Neural cell (in vitro differentiated cells): ENCODE results near the gene RAB11FIP3. TPM values are rescaled to one million over a fixed set of nuclear protein-coding genes. Genes with fewer than 3 reads are reported as not detected.

ENCODE experiments used
- H2AFZ ChIP-seq: fragments of 200-600, 300-800 bp; sonication (generic), shearing (Covaris generic); 2 replicates; pipeline ENCODE4 v1.6.0; 2014; ENCODE audit warnings: low read depth, mild to moderate bottlenecking, antibody characterized with exemption, low read length, moderate library complexity
- H3F3A ChIP-seq: fragments of 200-600 bp; shearing (Covaris generic); 2 replicates; pipeline ENCODE4 v1.6.1; 2016; ENCODE audit warnings: mild to moderate bottlenecking, moderate library complexity, mixed read lengths, antibody characterized with exemption, low read length; ENCODE audit not compliant: insufficient read depth, poor library complexity, severe bottlenecking
- H3K27ac ChIP-seq: fragments of 200-600, 300-800 bp; sonication (generic), shearing (Covaris generic); 2 replicates; pipeline ENCODE4 v1.5.1; 2014; ENCODE audit warnings: mild to moderate bottlenecking, low read length, moderate library complexity
- H3K27me3 ChIP-seq: fragments of 300-800, 200-600 bp; sonication (generic), shearing (Covaris generic); 2 replicates; pipeline ENCODE4 v1.6.0; 2014; ENCODE audit warnings: mild to moderate bottlenecking, low read depth, low read length, moderate library complexity; ENCODE audit not compliant: insufficient read depth
- H3K36me3 ChIP-seq: fragments of 300-800, 200-600 bp; sonication (generic), shearing (Covaris generic); 2 replicates; pipeline ENCODE4 v1.5.1; 2014; ENCODE audit warnings: mild to moderate bottlenecking, antibody characterized with exemption, low read length, moderate library complexity; ENCODE audit not compliant: insufficient read depth
- H3K4me2 ChIP-seq: fragments of 300-800, 200-600 bp; sonication (generic), shearing (Covaris generic); 2 replicates; pipeline ENCODE4 v1.6.0; 2014; ENCODE audit warnings: mild to moderate bottlenecking, low read length
- H3K4me3 ChIP-seq: fragments of 300-800, 200-600 bp; sonication (generic), shearing (Covaris generic); 2 replicates; pipeline ENCODE4 v1.5.1; 2014; ENCODE audit warnings: mild to moderate bottlenecking, low read length, moderate library complexity
- H3K79me2 ChIP-seq: fragments of 200-600 bp; shearing (Covaris generic); replicated peaks from 2 replicates; pipeline ENCODE4 v1.6.0; 2014; ENCODE audit warnings: mild to moderate bottlenecking, low read length, moderate library complexity; ENCODE audit not compliant: insufficient read depth
- H3K9ac ChIP-seq: fragments of 300-800, 200-600 bp; sonication (generic), shearing (Covaris generic); 2 replicates; pipeline ENCODE4 v1.6.1; 2016; ENCODE audit warnings: mild to moderate bottlenecking, low read length, mixed read lengths
- H3K9me2 ChIP-seq: fragments of 200-600 bp; shearing (Covaris generic); 2 replicates; pipeline ENCODE4 v1.6.1; 2016; ENCODE audit warnings: mild to moderate bottlenecking, low read length, mixed read lengths; ENCODE audit not compliant: insufficient read depth
- H3K9me3 ChIP-seq: fragments of 200-600, 300-800 bp; sonication (generic), shearing (Covaris generic); 2 replicates; pipeline ENCODE4 v1.6.1; 2016; ENCODE audit warnings: mild to moderate bottlenecking, mixed run types, low read length, moderate library complexity, mixed read lengths
- H4K20me1 ChIP-seq: fragments of 200-600 bp; shearing (Covaris generic); 2 replicates; pipeline ENCODE4 v1.6.1; 2016; ENCODE audit warnings: mild to moderate bottlenecking, mixed run types; ENCODE audit not compliant: insufficient read depth
- EP300 ChIP-seq: fragments of 450-650 bp; conservative IDR thresholded peaks from 2 replicates; pipeline ENCODE4 v1.6.1; 2014; ENCODE audit warnings: antibody characterized with exemption, mild to moderate bottlenecking, moderate library complexity; ENCODE audit not compliant: poor library complexity, severe bottlenecking
- EZH2 ChIP-seq: fragments of 200-600, 300-800 bp; shearing (Covaris generic), sonication (generic); IDR thresholded peaks from 2 replicates; pipeline ENCODE4 v1.6.1; 2014; ENCODE audit warnings: antibody characterized with exemption, low read length, borderline replicate concordance, mild to moderate bottlenecking; ENCODE audit not compliant: insufficient read depth, poor library complexity, severe bottlenecking
- MXI1 ChIP-seq: fragments of 450-650 bp; conservative IDR thresholded peaks from 2 replicates; pipeline ENCODE4 v1.6.1; 2014; ENCODE audit warnings: antibody characterized with exemption, mild to moderate bottlenecking; ENCODE audit not compliant: poor library complexity, severe bottlenecking
- POLR2AphosphoS5 ChIP-seq: IDR thresholded peaks from 2 replicates; pipeline ENCODE4 v1.6.1; 2012
- RAD21 ChIP-seq: fragments of 450-650 bp; conservative IDR thresholded peaks from 2 replicates; pipeline ENCODE4 v1.6.1; 2014; ENCODE audit warnings: antibody characterized with exemption, mild to moderate bottlenecking, moderate library complexity
- SMC3 ChIP-seq: fragments of 450-650 bp; conservative IDR thresholded peaks from 2 replicates; pipeline ENCODE4 v1.6.1; 2014; ENCODE audit warnings: antibody characterized with exemption, mild to moderate bottlenecking, moderate library complexity; ENCODE audit not compliant: poor library complexity
- TAF1 ChIP-seq: IDR thresholded peaks from 2 replicates; pipeline ENCODE4 v1.6.1; 2012; ENCODE audit warnings: low read depth
- polyA plus RNA-seq: library from polyadenylated mRNA; depleted of rRNA; stranded (reverse); fragments of >200 nt; gene quantifications from 2 replicates; pipeline ENCODE4 v1.2.3, GENCODE V29; 2014
- TF ChIP-seq, protein P1 (sequence below): fragments of 450-650 bp; IDR thresholded peaks from 2 replicates; pipeline ENCODE4 v1.5.1; 2014; ENCODE audit warnings: antibody characterized with exemption, mild to moderate bottlenecking, moderate library complexity; ENCODE audit not compliant: poor library complexity, severe bottlenecking
- TF ChIP-seq, protein P2 (sequence below): IDR thresholded peaks from 2 replicates; pipeline ENCODE4 v1.6.1; 2012; ENCODE audit warnings: borderline replicate concordance

The RAB11FIP3 gene
- polyA plus RNA-seq, 1 donor from 2014 or later: 55.0 TPM

GRCh38 chr16:379961-380761 is 45.3 kb upstream of the RAB11FIP3 start:
- Histone ChIP-seq H3K27ac (no peak overlapping the region), H3K9ac (peak overlapping the region; percentile 73), H2AFZ (no peak overlapping the region), H3K36me3 (no peaks in the 10 kb centered on the region), H3K9me3 (no peaks in the 10 kb centered on the region), H3K79me2 (peaks cover 6% of the 10 kb centered on the region), H3K9me2 (no peaks in the 10 kb centered on the region), H4K20me1 (peaks cover 4% of the 10 kb centered on the region), H3K27me3 (no peaks in the 10 kb centered on the region), H3K4me2 (no peak overlapping the region), H3F3A (no peaks in the 10 kb centered on the region), H3K4me3 (peak overlapping the region; percentile 95)
- TF ChIP-seq, protein P1, sequence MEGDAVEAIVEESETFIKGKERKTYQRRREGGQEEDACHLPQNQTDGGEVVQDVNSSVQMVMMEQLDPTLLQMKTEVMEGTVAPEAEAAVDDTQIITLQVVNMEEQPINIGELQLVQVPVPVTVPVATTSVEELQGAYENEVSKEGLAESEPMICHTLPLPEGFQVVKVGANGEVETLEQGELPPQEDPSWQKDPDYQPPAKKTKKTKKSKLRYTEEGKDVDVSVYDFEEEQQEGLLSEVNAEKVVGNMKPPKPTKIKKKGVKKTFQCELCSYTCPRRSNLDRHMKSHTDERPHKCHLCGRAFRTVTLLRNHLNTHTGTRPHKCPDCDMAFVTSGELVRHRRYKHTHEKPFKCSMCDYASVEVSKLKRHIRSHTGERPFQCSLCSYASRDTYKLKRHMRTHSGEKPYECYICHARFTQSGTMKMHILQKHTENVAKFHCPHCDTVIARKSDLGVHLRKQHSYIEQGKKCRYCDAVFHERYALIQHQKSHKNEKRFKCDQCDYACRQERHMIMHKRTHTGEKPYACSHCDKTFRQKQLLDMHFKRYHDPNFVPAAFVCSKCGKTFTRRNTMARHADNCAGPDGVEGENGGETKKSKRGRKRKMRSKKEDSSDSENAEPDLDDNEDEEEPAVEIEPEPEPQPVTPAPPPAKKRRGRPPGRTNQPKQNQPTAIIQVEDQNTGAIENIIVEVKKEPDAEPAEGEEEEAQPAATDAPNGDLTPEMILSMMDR: no peak
- TF ChIP-seq SMC3 (no peak), EZH2 (no peak), MXI1 (no peak), EP300 (no peak), POLR2AphosphoS5 (no peak), RAD21 (no peak), TAF1 (no peak)
- TF ChIP-seq, protein P2, sequence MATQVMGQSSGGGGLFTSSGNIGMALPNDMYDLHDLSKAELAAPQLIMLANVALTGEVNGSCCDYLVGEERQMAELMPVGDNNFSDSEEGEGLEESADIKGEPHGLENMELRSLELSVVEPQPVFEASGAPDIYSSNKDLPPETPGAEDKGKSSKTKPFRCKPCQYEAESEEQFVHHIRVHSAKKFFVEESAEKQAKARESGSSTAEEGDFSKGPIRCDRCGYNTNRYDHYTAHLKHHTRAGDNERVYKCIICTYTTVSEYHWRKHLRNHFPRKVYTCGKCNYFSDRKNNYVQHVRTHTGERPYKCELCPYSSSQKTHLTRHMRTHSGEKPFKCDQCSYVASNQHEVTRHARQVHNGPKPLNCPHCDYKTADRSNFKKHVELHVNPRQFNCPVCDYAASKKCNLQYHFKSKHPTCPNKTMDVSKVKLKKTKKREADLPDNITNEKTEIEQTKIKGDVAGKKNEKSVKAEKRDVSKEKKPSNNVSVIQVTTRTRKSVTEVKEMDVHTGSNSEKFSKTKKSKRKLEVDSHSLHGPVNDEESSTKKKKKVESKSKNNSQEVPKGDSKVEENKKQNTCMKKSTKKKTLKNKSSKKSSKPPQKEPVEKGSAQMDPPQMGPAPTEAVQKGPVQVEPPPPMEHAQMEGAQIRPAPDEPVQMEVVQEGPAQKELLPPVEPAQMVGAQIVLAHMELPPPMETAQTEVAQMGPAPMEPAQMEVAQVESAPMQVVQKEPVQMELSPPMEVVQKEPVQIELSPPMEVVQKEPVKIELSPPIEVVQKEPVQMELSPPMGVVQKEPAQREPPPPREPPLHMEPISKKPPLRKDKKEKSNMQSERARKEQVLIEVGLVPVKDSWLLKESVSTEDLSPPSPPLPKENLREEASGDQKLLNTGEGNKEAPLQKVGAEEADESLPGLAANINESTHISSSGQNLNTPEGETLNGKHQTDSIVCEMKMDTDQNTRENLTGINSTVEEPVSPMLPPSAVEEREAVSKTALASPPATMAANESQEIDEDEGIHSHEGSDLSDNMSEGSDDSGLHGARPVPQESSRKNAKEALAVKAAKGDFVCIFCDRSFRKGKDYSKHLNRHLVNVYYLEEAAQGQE: no peak

GRCh38 chr16:380762-381011 is 44.8 kb upstream of the RAB11FIP3 start:
- TF ChIP-seq EP300: no peak
- no peak for TF ChIP-seq SMC3
- Histone ChIP-seq H3K27ac (no peak overlapping the region), H3K4me3 (peak overlapping the region; percentile 95), H3K27me3 (no peaks in the 10 kb centered on the region), H3K9ac (peak overlapping the region; percentile 73), H3K9me3 (no peaks in the 10 kb centered on the region), H3K36me3 (no peaks in the 10 kb centered on the region), H3K79me2 (peaks cover 6% of the 10 kb centered on the region), H4K20me1 (peaks cover 4% of the 10 kb centered on the region), H3K9me2 (no peaks in the 10 kb centered on the region), H3K4me2 (peak overlapping the region; percentile 84), H3F3A (no peaks in the 10 kb centered on the region), H2AFZ (no peak overlapping the region)
